Activated CD8-positive, alpha-beta memory T cell treated with anti-CD3 and anti-CD28 coated beads for 48 hours (primary cell): Measurements from ENCODE around the gene RWDD2A.
A peak's percentile ranks its signal among the peaks of the same experiment; 100 is the strongest.

ENCODE experiments used
- DNase-seq, 3 experiments: peaks; one replicate each; pipeline ENCODE4 v3.0.0-alpha.2; 2020; ENCODE audit warnings: low read depth in 2 of 3, low spot score in 2 of 3

RWDD2A gene

DNA sequence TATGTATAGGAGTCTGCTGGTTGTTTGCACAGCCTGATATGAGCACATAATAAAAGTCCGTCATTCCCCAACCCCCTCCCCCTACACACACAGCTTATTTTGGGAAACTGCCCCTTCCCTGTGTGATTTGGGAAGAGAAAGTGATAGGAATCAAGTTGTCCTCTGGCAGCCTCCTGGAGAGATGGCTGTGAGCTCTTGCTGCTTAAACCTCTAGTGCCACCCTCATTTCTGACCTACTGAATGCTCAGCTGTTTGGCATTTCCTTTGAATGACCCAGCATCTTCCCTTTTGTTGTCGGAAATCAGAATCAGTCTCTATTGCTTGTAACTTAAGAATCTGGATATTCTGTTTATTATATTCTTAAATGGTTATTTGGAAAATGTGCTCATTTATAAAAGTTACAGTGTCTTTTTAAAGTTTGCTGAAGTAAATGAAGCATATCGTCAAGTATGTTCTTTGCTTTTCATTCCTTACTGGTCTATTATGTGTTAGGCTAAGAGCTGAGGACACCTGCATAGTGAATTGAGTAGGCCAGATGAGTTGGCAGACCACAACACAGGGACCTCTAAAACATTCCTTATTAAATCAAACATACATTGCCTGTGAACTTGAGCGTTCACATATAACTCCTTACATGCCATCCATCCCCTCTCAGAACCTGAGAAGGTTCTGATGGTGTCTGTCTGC is 5.5 kb downstream of the RWDD2A start:
- DNase-seq, result no peak

DNA sequence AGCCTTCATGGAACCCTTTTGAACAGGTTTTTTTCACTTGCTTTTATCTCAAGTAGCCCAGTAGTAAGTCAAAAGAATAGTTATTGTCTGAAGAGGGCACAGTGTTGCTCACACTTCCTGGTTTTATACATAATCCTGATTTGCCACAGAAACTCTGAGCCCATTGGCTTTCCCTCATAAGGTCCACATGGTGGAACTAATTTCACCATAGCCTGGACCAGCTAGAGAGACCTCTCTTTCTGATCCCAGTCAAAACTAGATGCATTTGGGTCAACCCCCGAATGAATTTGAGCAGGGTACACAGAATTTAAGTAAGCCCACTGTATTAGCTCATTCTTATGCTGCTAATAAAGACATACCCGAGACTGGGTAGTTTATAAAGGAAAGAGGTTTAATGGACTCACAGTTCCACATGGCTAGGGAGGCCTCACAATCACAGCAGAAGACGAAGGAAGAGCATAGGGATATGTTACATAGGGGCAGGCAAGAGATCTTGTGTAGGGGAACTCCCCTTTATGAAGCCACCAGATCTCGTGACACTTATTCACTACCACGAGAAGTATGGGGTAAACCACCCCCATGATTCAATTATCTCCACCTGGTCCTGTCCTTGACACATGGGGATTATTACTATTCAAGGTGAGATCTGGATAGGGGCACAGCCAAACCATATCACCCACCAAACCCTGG is 6.2 kb downstream of the RWDD2A start:
- DNase-seq, result no peak

DNA sequence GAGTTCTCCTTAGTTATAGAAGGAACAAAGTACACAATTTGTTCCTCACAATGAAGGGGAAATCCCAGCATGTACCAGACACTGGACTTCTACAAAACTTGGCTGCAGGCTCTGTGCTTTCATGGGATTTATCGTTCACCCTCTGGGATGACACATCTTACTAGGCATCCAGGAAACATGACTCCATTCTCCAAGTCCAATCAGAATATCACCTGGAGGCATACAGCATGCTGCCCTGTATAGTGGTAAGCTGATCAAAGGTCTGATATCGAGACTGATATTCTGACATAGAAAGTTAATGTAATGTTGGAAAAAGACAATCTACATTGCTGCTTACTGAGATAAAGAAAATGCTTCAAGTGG is 6.7 kb downstream of the RWDD2A start:
- DNase-seq, result no peak

DNA sequence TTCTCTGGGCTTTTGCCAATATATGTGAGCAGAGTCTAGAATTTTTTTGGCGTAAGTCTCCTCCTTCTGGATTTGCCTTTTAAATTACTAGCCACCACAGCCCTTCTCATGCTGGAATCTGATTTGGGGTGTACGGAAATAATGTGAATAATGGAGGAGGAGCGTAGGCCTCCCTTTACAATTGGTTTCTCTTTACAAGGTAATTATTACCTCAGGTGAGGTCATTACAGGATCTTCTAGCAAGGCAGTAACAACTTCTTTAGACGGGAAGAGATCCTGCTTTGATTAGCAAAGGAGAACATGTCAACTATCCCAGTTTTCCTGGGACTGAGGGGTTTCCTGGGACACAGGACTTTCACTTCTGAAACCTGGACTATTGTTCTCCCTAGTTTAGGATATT is 8.9 kb downstream of the RWDD2A start:
- DNase-seq, result no peak

DNA sequence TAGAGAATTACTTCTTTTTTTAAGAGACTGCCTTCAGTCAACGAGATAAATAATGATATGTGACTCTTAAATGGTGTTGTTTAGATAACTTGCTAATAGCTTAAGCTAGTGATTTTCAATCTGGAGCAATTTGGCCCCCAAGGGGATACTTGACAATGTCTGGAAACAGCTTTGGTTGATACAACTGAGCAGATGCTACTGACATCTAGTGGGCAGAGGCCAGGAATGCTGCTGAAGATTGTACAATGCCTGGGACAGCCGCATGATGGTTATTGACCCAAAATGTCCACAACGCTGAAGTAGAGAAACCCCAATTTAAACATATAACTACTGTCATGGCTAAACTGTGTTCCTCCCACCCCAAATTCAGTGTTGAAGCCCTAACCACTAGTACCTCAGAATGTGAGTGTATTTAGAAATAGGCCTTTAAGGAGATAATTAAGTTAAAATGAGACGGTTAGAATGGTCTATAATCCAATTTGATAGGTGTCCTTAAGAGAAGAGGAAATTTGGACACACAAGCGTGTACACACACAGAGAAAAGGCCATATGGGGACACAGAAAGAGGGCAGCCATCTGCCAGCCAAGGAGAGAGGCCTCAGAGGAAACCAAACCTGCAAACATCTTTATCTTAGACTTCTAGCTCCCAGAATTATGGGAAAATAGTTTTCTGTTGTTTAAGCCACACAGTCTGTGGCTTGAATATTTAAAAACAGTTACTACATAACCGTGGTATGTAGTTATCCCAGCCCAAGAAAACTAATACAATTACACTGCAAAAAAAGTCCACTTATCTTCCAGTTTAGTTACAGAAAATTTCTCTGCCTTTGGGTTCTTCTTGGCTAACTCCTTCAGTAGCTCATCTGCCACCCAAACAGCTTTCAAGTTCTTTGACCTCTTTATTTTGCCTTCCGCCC is 22.2 kb downstream of the RWDD2A start:
- DNase-seq, result peak in 1 of 3 experiments; percentile 13

DNA sequence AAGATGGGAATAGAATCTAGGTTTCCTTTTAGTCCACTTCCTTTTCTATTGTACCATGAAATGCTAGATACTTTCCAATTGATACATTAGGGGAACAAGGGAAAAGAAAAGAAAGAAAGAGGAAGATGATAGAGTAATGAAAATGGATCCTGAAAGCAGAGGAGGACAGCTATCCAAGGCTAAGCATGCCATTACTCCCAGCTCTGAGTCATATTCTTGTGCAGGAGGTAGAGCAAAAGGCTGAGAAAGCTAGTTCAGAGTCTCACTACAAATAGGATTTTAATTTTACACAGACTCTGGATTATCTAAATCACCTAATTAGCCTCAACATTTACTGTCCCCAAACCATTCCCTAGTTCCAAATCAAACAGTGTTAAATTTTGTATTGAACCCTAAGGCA is 23.6 kb downstream of the RWDD2A start:
- DNase-seq, result no peak

DNA sequence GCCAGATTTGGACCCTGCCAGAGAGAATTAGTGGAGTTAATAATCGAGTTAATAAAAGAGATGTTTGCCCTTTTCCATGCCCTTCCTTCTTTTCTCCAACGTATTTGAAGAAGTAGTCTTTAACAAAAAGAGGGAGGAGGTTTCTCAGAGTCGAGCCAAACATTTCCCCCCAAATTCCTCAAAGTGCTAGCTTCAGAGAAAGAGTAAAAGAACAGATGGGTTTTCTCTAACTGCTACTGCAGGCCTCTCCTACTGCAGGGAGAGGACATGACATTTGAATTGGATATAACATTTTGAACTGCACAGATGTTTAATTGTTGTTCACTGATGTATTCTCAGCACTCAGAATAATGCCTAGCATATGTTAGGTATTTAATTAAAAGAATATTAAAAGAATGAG is 25.5 kb downstream of the RWDD2A start:
- no peak for DNase-seq

DNA sequence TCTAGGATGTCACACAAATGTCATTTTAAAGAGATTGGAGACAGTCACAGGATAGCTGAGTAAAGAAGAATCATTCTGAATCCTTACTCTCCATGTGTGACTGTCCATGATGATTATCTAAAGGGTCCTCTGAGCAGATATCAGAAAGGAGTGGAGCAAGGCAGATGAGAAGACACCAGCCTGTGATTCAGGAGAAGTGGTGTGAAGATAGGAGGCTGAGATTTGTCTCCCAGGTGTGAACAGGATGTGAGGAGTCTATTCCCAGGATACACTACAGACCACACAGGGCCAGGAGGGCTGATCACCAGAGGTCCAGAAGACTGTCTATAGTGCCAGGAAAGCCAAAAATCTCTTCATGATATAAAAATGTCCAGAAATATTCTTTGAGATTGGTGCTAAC is 27.0 kb downstream of the RWDD2A start:
- DNase-seq, result no peak

DNA sequence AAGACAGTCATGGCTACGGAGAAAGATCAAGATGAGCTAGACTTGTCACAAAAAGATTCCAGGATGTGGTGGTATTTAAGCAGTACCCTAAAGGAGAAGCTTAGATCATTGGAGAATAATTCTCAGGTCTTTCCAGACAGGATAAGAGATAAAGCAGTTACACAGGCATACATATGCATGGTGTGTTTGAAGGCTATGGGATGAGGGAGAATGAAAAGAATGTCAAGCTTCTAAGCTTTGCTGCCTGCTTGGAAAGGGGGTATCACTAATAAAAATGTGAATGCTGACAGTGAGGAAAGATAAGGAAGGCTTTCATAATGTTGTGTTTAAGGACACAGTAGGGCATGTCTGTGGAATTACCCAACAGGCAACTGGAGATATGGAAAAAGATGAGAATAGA is 28.1 kb downstream of the RWDD2A start:
- DNase-seq, result no peak

DNA sequence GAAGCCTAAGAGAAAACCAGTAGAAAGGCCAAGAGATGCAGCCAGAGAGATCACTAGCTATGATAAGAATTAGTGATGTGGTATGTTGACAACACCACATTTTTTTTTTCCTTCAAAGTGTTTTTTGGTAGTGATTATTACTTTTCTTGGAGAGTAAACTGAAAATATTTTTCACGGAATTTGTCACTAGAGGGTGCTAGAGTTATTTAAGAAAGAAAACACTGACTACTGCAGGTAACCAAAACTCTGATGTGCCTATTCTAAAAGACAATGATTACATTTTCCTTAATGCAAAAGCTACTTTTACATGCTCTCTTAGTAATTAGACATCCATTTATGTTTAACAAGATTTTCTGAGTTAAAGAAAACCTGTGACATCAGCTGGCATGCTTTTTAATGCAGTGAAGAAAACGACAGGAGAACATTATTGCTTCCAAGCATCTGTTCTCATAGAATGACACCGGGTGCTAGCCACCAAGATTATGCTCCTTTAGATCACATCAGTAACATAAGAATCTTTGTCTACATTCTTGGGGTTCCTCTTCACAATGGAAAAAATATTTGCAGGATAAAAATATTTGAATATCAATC is 28.8 kb downstream of the RWDD2A start:
- no peak for DNase-seq

DNA sequence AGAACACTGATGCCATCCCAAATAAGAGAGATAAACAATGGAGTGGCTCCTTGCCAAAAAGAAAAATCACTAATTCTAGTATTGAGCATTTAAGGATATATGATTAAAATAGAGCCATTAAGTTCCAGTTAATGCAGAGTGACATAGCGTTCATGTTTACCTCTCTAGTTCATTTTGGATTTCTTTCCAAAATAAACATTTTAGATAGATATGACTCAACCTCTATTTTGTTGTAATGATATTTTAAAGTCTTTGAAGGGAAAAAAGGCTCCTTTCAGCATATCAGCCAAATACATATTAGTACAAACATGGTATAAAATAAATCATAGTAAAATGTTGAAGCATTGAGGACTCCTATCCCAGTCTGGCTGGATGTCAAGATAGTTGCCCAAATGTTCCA is 33.4 kb downstream of the RWDD2A start:
- DNase-seq, result no peak

DNA sequence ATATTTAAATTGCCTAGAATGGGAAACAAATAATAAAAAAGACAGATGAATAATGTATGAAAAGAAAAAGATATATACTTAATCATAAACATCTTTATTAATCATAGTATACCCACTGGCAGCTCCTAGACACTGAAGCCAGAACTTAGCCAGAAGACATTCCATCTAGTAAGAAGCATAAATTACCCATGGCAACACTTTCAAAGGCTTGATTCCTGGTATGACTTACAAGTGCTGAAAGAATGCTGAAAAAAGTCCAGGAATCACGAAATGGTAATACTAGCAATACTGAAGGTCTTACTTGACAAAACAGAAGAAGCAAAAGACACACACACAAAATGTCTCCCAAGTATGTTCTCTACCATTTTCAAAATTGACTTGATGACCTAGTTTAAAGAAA is 38.0 kb downstream of the RWDD2A start:
- DNase-seq, result no peak

DNA sequence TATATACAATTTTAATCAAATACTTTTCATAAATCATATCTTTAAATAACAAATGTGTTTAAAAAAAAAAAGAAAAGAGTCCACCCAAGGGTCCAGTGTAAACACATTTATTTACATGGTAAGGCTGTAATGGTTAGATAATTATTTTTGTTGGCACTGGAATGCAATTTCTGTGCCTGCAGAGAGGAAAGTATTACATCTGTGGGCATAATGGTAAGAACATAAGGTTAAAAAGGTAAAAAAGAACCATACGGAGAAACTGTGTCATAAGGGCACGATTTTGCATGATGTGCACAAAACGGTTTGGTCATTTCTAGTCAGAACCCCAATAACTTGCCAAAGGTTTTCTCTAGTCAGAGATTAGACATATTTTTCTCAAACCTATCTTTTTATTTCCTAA is 54.3 kb downstream of the RWDD2A start:
- no peak for DNase-seq
